ENCODE results near the gene C12orf75.
"Not testable (repeated sequence)": the region's sequence is repeated elsewhere in the genome, so short reads cannot be mapped to it uniquely, and the experiment has no call there.

Gene C12orf75

DNA sequence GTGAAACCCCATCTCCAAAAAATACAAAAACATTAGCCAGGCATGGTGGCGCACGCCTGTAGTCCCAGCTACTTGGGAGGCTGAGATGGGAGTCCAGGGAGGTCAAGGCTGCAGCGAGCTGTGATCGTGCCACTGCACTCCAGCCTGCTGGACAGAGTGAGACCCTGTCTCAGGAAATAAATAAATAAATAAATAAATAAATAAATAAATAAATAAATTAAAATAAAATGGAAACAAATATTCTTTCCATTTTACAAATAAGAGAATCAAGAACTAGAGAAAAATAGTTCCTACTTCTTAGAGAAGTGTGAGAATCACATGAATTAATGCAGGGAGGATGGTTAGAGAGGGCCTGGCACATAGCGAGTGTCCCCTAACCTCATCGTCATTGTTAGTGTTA, 53.7 kb downstream of the C12orf75 start:
- DNase-seq, result no peak

DNA sequence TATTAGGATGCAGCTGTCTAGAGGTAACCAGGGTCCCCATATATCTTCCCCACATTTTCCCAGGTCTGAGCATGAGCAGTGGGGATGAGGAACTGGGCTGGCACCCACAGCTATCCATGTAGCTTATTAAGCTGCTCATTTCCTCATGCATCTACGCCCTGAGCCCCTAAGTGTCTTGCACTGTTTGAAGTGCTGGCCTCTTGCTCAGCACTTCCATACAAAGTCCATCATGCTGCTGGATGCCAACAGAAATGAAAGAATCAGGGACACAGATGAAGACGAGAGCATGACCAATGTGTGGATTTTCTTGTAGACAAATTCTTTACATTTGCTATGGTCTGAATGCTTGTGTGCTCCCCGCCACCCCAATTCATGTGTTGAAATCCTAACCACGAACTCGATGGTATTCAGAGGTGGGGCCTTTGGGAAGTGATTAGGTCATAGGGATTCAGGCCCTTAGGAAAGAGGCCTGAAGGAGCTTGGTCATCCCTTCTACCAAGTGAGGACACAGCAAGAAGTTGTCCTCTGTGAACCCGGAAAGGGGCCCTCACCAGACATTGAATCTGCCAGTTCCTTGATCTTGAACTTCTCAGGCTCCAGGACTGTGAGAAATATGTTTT, 54.5 kb downstream of the C12orf75 start:
- no peak for DNase-seq

DNA sequence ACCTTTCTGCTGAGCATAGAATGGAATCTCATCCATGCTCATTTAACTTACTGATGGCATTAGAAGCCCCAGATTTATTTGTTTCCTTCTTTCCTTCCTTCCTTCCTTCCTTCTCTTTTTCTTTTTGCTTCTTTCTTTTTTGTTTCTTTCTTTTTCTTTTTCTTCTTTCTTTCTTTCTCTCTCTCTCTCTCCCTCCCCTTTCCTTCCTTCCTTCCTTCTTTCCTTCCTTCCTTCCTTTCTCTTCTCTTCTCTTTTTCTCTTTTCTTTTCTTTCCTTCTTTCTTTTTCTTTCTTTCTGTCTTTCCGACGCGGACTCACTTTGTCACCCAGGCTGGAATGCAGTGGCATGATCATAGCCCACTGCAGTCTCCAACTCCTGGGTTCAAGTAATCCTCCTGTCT, 55.9 kb downstream of the C12orf75 start:
- no peak for DNase-seq

DNA sequence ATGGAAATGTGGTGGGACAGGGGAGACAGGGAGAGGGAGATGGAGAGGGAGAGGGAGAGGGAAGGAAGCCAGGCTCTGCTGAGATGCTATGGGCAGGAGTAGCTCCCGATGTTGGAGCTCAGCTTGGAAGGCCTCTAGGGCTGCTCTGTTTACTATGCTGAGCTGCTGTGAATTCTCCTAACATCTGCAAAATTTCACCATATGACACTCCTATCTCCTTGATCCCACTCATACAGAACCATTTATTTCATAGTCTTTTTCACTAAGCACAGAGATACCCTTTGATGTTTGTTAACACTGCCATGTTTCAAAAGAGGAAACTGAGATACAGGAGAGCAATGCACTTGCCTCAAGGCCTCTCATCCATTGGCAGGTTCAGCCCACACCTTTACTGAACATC, 60.7 kb downstream of the C12orf75 start:
- DNase-seq, result no peak

GRCh38 chr12:105393587-105393986, 63.1 kb downstream of the C12orf75 start:
- DNase-seq, result no peak

DNA sequence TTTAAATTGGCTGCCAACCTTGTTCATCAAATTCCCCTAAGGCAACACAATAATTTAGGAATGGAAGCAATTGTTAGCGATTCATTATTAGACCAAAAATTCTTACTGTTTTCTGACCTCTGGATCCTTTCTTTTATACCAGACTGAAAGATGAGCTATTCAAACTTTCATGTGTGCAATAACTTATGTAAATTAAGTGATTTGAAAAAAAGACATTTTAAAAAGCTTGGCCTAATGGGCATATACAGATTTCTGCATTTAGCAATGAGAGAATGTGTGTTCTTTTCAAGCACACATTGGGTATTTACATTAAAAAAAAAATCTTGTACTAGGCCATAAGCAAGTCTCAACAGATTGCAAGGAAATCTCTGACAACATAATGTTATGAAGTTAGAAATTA, 65.5 kb downstream of the C12orf75 start:
- no peak for DNase-seq

- no peak for DNase-seq
Observed at GRCh38 chr12:105396983-105397382, 66.5 kb downstream of the C12orf75 start.

- DNase-seq, result no peak
Observed at GRCh38 chr12:105398930-105399329, 68.4 kb downstream of the C12orf75 start.

GRCh38 chr12:105399428-105400081, 69.1 kb downstream of the C12orf75 start:
- DNase-seq, result no peak

GRCh38 chr12:105400227-105400626, 69.7 kb downstream of the C12orf75 start:
- no peak for DNase-seq

- DNase-seq, result no peak
Observed at GRCh38 chr12:105401198-105401597, 70.7 kb downstream of the C12orf75 start.

DNA sequence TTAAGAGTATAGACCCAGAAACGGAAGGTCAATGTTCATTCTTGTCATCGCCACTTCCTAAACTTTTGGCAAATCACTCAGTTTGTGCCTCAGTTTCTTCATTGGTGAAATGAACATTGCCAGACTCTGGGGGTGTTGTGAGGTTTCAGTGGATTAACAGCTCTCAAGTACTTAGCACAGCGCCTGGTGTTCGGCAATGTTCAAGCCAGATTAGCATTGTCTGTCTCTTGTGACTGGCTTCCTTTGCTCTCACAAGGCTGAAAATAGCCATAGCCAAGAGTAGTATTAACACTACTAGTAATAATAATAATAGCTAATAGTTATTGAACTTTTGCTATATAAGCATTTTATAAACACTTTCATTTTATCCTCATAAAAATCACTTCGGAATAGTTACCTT, 71.9 kb downstream of the C12orf75 start:
- DNase-seq, result no peak

DNA sequence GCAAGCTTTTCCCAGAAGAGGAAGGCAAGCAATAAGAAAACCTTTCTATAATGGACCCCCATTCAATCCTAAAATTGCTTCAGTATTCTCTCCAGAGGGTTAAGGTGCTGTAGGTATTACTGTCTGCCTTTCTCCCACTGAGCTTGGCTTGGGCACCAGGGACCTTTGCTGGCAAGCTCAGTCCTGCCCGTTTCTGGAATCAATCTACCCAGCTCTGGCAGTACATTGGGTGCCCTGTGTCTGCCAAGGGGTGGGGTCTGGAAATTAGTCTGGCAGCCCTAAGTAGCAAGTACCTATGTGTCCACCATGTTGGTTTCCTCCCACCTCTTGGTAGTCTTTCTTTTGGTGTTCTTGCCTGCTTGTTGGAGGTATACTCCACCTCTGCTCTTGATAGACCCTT, 72.6 kb downstream of the C12orf75 start:
- DNase-seq, result no peak

DNA sequence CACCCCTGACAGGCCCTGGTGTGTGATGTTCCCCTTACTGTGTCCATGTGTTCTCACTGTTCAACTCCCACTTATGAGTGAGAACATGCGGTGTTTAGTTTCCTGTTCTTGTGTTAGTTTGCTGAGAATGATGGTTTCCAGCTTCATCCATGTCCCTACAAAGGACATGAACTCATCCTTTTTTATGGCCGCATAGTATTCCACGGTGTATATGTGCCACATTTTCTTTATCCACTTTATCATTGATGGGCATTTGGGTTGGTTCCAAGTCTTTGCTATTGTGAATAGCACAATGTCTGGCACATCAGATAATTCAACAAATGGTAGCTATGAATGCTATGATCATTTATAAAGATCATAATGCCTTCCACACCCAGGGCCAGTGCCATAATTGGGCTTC, 73.6 kb downstream of the C12orf75 start:
- not testable (repeated sequence) for DNase-seq

DNA sequence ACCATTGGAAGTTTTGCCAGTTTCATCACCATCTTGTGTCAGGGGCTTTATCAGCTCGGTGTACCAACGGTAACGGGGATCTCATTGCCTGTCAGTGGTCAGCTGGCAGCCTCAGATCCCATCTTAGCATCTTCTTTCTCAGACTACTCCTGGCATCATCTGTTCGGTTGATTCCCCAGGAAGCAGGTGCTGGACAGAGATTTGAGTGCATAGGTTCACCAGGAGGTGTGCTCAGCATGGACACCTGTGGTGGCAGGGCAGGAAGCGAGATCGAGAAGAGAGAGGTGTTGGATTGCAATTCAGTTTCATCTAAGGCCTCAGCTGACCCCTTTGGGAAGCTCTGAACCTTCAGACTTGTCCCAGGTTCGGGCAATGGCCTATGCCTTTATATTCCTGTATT, 76.0 kb downstream of the C12orf75 start:
- DNase-seq, result no peak

GRCh38 chr12:105409279-105409678, 78.8 kb downstream of the C12orf75 start:
- DNase-seq, result no peak

DNA sequence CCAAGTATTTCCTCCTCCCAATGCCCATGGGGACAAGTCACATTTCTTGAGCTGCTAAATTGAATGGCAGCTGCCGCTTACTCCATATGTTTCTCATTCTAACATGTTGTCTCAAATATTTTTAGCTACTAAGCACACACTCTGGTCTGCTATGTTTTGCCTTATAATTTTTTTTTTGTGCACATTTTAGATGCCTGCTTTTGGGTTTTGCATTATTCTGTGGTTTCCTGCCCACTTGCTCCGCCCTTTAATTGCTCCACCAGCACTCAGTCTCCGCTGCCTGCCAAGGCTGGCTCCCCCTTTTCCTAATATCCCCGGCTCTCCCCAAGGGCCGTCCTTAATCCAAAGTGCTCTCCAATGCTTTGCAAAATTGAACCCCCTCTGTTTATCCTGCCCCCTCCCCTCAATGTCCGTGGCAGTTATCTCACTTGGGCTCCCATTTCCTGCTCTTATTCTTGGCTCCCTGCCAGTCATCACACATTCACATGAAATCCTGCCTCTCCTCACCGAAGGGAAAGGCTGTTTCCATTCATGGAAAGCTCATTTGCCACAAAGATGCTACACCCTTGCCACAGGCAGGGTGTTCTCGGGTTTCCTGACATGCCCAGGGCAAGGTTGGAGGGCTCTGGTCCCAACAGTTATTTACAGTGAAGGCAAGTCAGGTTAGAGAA, 79.4 kb downstream of the C12orf75 start:
- peak; percentile 83 for DNase-seq

DNA sequence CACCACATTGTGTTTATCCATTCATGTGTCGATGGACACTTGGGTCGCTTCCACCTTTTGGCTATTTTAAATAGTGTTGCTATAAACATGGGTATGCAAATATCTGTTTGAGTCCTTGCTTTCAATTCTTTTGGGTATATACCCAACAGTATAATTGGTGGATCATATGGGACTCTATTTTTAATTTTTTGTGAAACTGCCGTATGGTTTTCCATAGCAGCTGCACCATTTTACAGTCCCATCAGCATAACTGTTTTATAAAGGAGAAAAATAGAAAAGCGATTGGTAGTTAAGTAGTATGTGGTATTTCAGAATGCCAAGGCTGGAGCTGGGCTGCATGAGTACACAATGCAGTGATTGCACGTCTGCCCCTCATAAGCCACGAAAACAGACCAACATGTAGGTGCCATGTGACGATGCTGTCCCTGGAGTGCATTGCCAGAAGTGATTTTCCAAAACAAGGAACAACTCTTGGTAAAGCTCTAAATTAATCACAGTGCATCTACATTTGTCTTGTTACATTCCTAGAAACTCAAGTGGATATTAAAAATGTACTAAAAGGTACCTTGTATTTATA, 83.5 kb downstream of the C12orf75 start:
- DNase-seq, result no peak

- no peak for DNase-seq
Observed at GRCh38 chr12:105417732-105418131, 87.2 kb downstream of the C12orf75 start.

DNA sequence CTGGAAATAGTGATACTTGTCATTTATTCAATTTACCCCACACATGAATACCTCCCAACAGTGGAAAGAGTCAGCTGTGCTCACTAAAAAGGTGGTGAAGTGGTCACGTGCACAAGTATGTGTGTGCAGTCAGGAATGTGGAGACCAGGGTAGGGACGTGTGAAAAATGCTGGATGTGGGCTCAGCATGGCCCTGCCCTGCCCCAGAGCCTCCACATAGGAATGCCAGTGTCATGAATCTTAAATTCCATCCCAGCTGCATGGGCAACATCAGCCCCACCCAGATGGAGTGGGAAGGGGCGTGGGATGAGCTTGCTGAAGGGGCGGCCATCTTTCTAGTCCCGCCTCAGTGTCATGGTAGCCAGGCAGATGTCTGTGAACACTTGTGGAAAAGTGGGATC, 87.7 kb downstream of the C12orf75 start:
- DNase-seq, result no peak

- DNase-seq, result no peak
Observed at GRCh38 chr12:105418821-105419291, 88.4 kb downstream of the C12orf75 start.

GRCh38 chr12:105419606-105420005, 89.1 kb downstream of the C12orf75 start:
- no peak for DNase-seq

GRCh38 chr12:105420046-105420445, 89.6 kb downstream of the C12orf75 start:
- DNase-seq, result no peak

DNA sequence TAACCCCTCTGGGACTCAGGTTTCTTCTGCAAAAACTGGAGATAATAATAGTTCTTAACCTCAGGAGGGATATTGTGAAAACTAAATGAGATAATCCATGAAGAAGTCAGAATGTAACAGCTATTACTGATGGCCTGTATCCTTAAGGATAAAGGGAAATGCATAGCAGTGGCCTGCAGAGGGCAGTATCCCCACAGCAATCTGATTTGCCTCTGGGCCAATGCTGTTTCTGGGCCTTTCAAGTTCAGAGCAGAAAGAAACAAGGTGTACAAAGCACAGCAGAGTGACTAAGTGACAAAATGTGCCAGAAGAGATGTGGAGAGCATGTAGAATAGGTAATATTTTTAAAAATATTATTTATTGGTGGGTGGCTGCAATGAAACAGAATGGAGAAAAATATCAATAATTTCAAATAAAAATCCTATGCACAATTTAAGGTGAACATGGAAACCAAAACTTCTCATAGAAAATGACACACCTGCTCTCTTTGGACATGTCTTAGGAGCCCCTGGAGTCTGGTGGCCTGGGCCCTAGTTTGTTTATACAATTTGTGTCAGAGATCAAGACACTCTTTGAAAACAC, 90.3 kb downstream of the C12orf75 start:
- DNase-seq, result peak; percentile 59
